ENCODE data around the gene SLCO2A1. TPM values are rescaled to one million over a fixed set of nuclear protein-coding genes. Genes with fewer than 3 reads are reported as not detected.

Gene SLCO2A1
- polyA plus RNA-seq, 1 donor (not counting 4 experiments of a cell fraction or from before 2014, with no cell fraction given) = 0.80 TPM

- FAIRE-seq = no peak
- no peak overlapping the region for H3K4me3 ChIP-seq (ENCODE audit: control insufficient read depth in 2 of 3, extremely low read depth in 1 of 3, insufficient read depth in 2 of 3, low read depth in 1 of 3, low read length in 3 of 3)
- dilution Hi-C loops (cut with MboI; ENCODE audit: extremely low pct_ligation_motif_present, low sequenced_read_pairs) = no loop called here
These were observed 24.9 kb downstream of the SLCO2A1 start for GRCh38 chr3:134004841-134005240.

DNA sequence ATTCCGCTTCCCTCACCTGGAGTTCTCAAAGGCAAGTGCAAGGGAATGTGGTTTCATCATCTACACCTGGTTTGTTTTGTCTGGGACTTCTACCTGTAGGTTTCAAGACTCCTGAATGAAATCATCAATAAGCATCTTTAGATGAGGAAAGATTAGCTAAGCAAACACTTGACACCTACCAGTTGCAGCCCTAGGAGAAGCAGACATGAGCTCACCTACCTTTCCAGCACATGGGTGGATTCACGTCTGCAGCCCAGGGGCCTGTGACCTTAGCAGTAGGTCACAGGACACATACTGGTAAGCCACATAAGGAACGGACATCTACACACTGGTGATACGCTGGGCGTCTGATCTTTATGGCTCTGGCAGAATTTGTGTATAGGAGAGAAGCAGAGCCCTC, 26.7 kb downstream of the SLCO2A1 start:
- H3K4me3 ChIP-seq (ENCODE audit: control insufficient read depth in 2 of 3, extremely low read depth in 1 of 3, insufficient read depth in 2 of 3, low read depth in 1 of 3, low read length in 3 of 3) = no peak overlapping the region
- no peaks in the 10 kb centered on the region for H4K20me1 ChIP-seq (ENCODE audit: control insufficient read depth, extremely low read depth, insufficient read depth, low read length)
- peaks cover 36% of the 10 kb centered on the region for H3K27me3 ChIP-seq (ENCODE audit: control insufficient read depth, extremely low read depth, insufficient read depth, low read length)
- peaks cover 5% of the 10 kb centered on the region for H3K4me1 ChIP-seq (ENCODE audit: control insufficient read depth, extremely low read depth, insufficient read depth, low read length)
- H3K9ac ChIP-seq (ENCODE audit: control insufficient read depth, extremely low read depth, insufficient read depth, low read length) = no peak overlapping the region
- dilution Hi-C loops (cut with MboI; ENCODE audit: extremely low pct_ligation_motif_present, low sequenced_read_pairs) = no loop called here
- TF ChIP-seq EZH2 (IDR thresholded peaks at IDR 0.05; ENCODE audit: low read length) = no peak
- TF ChIP-seq, protein P1, sequence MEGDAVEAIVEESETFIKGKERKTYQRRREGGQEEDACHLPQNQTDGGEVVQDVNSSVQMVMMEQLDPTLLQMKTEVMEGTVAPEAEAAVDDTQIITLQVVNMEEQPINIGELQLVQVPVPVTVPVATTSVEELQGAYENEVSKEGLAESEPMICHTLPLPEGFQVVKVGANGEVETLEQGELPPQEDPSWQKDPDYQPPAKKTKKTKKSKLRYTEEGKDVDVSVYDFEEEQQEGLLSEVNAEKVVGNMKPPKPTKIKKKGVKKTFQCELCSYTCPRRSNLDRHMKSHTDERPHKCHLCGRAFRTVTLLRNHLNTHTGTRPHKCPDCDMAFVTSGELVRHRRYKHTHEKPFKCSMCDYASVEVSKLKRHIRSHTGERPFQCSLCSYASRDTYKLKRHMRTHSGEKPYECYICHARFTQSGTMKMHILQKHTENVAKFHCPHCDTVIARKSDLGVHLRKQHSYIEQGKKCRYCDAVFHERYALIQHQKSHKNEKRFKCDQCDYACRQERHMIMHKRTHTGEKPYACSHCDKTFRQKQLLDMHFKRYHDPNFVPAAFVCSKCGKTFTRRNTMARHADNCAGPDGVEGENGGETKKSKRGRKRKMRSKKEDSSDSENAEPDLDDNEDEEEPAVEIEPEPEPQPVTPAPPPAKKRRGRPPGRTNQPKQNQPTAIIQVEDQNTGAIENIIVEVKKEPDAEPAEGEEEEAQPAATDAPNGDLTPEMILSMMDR (optimal IDR thresholded peaks at IDR 0.05 in 1 of 3, IDR thresholded peaks at IDR 0.05 in 1 of 3, conservative IDR thresholded peaks at IDR 0.05 in 1 of 3; ENCODE audit: extremely low read depth in 1 of 3, insufficient read depth in 2 of 3, low read length in 3 of 3) = no peak
- H3K36me3 ChIP-seq (ENCODE audit: control insufficient read depth in 2 of 2, extremely low read depth in 1 of 2, insufficient read depth in 2 of 2, low read length in 2 of 2) = no peaks in the 10 kb centered on the region
- H2AFZ ChIP-seq (ENCODE audit: control insufficient read depth, low read length) = no peak overlapping the region
- no peaks in the 10 kb centered on the region for H3K9me1 ChIP-seq (ENCODE audit: control insufficient read depth, extremely low read depth, insufficient read depth, low read length)
- no peaks in the 10 kb centered on the region for H3K9me3 ChIP-seq (ENCODE audit: control insufficient read depth, low read depth, low read length)
- FAIRE-seq (no peak), DNase-seq (ENCODE audit: low read depth, low spot score) (no peak)
- no peak overlapping the region for H3K4me2 ChIP-seq (ENCODE audit: control insufficient read depth, extremely low read depth, insufficient read depth, low read depth, low read length)
- H3K27ac ChIP-seq (ENCODE audit: control insufficient read depth, insufficient read depth, low read length) = no peak overlapping the region
- no peaks in the 10 kb centered on the region for H3K79me2 ChIP-seq (ENCODE audit: control insufficient read depth, insufficient read depth, low read length)

More at GRCh38 chr3:134004841-134005240, 24.9 kb downstream of the SLCO2A1 start:
- H3K27ac ChIP-seq (ENCODE audit: control insufficient read depth, insufficient read depth, low read length) = no peak overlapping the region
- no peaks in the 10 kb centered on the region for H3K36me3 ChIP-seq (ENCODE audit: control insufficient read depth in 2 of 2, extremely low read depth in 1 of 2, insufficient read depth in 2 of 2, low read length in 2 of 2)
- H3K27me3 ChIP-seq (ENCODE audit: control insufficient read depth, extremely low read depth, insufficient read depth, low read length) = peaks cover 20% of the 10 kb centered on the region
- H2AFZ ChIP-seq (ENCODE audit: control insufficient read depth, low read length) = no peak overlapping the region
- peaks cover 23% of the 10 kb centered on the region for H3K4me1 ChIP-seq (ENCODE audit: control insufficient read depth, extremely low read depth, insufficient read depth, low read length)
- no peak overlapping the region for H3K4me2 ChIP-seq (ENCODE audit: control insufficient read depth, extremely low read depth, insufficient read depth, low read depth, low read length)
- no peak for TF ChIP-seq EZH2 (IDR thresholded peaks at IDR 0.05; ENCODE audit: low read length)
- no peaks in the 10 kb centered on the region for H3K9me3 ChIP-seq (ENCODE audit: control insufficient read depth, low read depth, low read length)
- no peaks in the 10 kb centered on the region for H4K20me1 ChIP-seq (ENCODE audit: control insufficient read depth, extremely low read depth, insufficient read depth, low read length)
- DNase-seq (ENCODE audit: low read depth, low spot score) = no peak
- H3K9ac ChIP-seq (ENCODE audit: control insufficient read depth, extremely low read depth, insufficient read depth, low read length) = no peak overlapping the region
- H3K9me1 ChIP-seq (ENCODE audit: control insufficient read depth, extremely low read depth, insufficient read depth, low read length) = no peaks in the 10 kb centered on the region
- no peaks in the 10 kb centered on the region for H3K79me2 ChIP-seq (ENCODE audit: control insufficient read depth, insufficient read depth, low read length)

DNA sequence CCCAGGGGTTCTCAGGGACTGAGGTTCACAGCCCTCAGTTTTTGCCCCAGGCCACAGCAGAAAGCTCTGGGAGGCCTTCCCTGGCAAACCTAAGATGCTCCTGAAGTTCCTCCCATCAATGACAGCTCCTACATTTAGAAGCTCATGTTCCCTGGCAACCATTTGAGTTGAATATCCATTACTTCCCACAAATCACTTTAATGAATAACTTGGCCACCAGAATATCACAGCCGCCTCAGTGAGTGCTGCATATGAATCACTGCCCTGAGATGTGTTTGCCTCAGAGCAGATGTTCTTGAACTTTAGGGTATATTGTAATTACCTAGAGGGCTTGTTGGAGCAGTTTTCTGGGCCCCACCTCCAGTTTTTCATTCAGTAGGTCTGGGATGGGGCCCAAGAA, 27.4 kb downstream of the SLCO2A1 start:
- H3K4me2 ChIP-seq (ENCODE audit: control insufficient read depth, extremely low read depth, insufficient read depth, low read depth, low read length) = no peak overlapping the region
- FAIRE-seq = no peak

More for the DNA sequence above, 27.4 kb downstream of the SLCO2A1 start:
- no peak for DNase-seq (ENCODE audit: low read depth, low spot score)
- dilution Hi-C loops (cut with MboI; ENCODE audit: extremely low pct_ligation_motif_present, low sequenced_read_pairs) = no loop called here
- H3K27ac ChIP-seq (ENCODE audit: control insufficient read depth, insufficient read depth, low read length) = no peak overlapping the region
- H3K4me1 ChIP-seq (ENCODE audit: control insufficient read depth, extremely low read depth, insufficient read depth, low read length) = peaks cover 4% of the 10 kb centered on the region
- no peaks in the 10 kb centered on the region for H3K9me3 ChIP-seq (ENCODE audit: control insufficient read depth, low read depth, low read length)
- H3K36me3 ChIP-seq (ENCODE audit: control insufficient read depth in 2 of 2, extremely low read depth in 1 of 2, insufficient read depth in 2 of 2, low read length in 2 of 2) = no peaks in the 10 kb centered on the region
- no peaks in the 10 kb centered on the region for H3K9me1 ChIP-seq (ENCODE audit: control insufficient read depth, extremely low read depth, insufficient read depth, low read length)
- no peaks in the 10 kb centered on the region for H4K20me1 ChIP-seq (ENCODE audit: control insufficient read depth, extremely low read depth, insufficient read depth, low read length)
- no peak for TF ChIP-seq EZH2 (IDR thresholded peaks at IDR 0.05; ENCODE audit: low read length)
- TF ChIP-seq, protein P1 (optimal IDR thresholded peaks at IDR 0.05 in 1 of 3, IDR thresholded peaks at IDR 0.05 in 1 of 3, conservative IDR thresholded peaks at IDR 0.05 in 1 of 3; ENCODE audit: extremely low read depth in 1 of 3, insufficient read depth in 2 of 3, low read length in 3 of 3) = no peak
- peaks cover 43% of the 10 kb centered on the region for H3K27me3 ChIP-seq (ENCODE audit: control insufficient read depth, extremely low read depth, insufficient read depth, low read length)
- H3K4me3 ChIP-seq (ENCODE audit: control insufficient read depth in 2 of 3, extremely low read depth in 1 of 3, insufficient read depth in 2 of 3, low read depth in 1 of 3, low read length in 3 of 3) = no peak overlapping the region
- no peak overlapping the region for H3K9ac ChIP-seq (ENCODE audit: control insufficient read depth, extremely low read depth, insufficient read depth, low read length)
- no peak overlapping the region for H2AFZ ChIP-seq (ENCODE audit: control insufficient read depth, low read length)
- no peaks in the 10 kb centered on the region for H3K79me2 ChIP-seq (ENCODE audit: control insufficient read depth, insufficient read depth, low read length)

Measured in keratinocyte (primary cell).